Upper lobe of right lung (tissue), 1 donor: ENCODE data around the gene METTL16. TPM values are rescaled to one million over a fixed set of nuclear protein-coding genes. Genes with fewer than 3 reads are reported as not detected.

ENCODE experiments used
- ATAC-seq: fragments of 200-7000 bp; cut with Tn5 transposase; one replicate; pipeline ENCODE4 v1.9.1; 2020; ENCODE audit warnings: mild to moderate bottlenecking, moderate library complexity
- DNase-seq: peaks from one replicate; pipeline ENCODE4 v3.0.0-alpha.2; 2020
- H3K27ac ChIP-seq: fragments of 200-600 bp; one replicate; pipeline ENCODE4 v1.8.0; 2022
- H3K27me3 ChIP-seq: fragments of 200-600 bp; one replicate; pipeline ENCODE4 v1.8.0; 2022; ENCODE audit warnings: mild to moderate bottlenecking
- H3K36me3 ChIP-seq: fragments of 200-600 bp; one replicate; pipeline ENCODE4 v1.8.0; 2022
- H3K4me1 ChIP-seq: fragments of 200-600 bp; one replicate; pipeline ENCODE4 v1.8.0; 2022
- H3K4me3 ChIP-seq: fragments of 200-600 bp; one replicate; pipeline ENCODE4 v1.8.0; 2022; ENCODE audit warnings: mild to moderate bottlenecking
- H3K9me3 ChIP-seq: fragments of 200-600 bp; one replicate; pipeline ENCODE4 v1.8.0; 2022
- intact Hi-C: fragments of 100-400 bp; cut with DNase I; formaldehyde crosslinking; loops from one replicate; pipeline ENCODE4 v1.11.0; 2022
- total RNA-seq: library from RNA; stranded (reverse); fragmentation: NEBNext Ultra II Directional; extraction: Animal tissue kit (Norgen Biotek cat#: 25700); gene quantifications from one replicate; pipeline ENCODE4 v1.2.1, GENCODE V29; 2021
- TF ChIP-seq, protein P1 (sequence below): fragments of 200-600 bp; IDR thresholded peaks from one replicate; pipeline ENCODE4 v1.8.0; 2022; ENCODE audit warnings: antibody characterized with exemption
- donor health status: DM: no; HTN: yes; CAD: no; lungs with severe emphysema.

METTL16 gene
- total RNA-seq, 1 donor from 2014 or later, result 30.0 TPM

DNA sequence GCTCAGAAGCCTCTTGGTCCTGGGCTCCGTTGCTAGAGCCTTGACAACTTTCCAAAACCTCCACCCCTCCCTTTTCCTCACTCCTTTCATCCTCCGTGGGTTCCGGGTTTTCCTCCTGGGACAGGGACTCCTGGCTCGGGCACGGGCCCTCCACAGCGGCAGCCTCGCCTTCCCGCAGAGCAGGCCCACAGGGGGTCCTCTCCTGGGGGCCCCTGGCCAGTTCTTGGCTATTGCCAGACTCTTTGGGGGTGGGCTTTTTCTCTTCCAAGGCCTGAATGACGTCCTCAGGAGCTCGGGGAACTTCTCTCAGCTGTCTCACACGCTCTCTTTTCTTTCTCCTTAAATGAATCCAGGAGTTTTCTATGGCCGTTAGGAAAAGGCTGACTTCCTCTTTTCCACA is 91.5 kb downstream of the METTL16 start:
- H3K27ac ChIP-seq, result peak overlapping the region; percentile 6

GRCh38 chr17:2419486-2419885 is 92.2 kb downstream of the METTL16 start:
- TF ChIP-seq, protein P1, sequence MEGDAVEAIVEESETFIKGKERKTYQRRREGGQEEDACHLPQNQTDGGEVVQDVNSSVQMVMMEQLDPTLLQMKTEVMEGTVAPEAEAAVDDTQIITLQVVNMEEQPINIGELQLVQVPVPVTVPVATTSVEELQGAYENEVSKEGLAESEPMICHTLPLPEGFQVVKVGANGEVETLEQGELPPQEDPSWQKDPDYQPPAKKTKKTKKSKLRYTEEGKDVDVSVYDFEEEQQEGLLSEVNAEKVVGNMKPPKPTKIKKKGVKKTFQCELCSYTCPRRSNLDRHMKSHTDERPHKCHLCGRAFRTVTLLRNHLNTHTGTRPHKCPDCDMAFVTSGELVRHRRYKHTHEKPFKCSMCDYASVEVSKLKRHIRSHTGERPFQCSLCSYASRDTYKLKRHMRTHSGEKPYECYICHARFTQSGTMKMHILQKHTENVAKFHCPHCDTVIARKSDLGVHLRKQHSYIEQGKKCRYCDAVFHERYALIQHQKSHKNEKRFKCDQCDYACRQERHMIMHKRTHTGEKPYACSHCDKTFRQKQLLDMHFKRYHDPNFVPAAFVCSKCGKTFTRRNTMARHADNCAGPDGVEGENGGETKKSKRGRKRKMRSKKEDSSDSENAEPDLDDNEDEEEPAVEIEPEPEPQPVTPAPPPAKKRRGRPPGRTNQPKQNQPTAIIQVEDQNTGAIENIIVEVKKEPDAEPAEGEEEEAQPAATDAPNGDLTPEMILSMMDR, result no peak
- Histone ChIP-seq H3K36me3 (peaks cover 38% of the 10 kb centered on the region), H3K4me1 (peaks cover 18% of the 10 kb centered on the region), H3K27ac (peak overlapping the region; percentile 47), H3K4me3 (no peak overlapping the region), H3K27me3 (no peaks in the 10 kb centered on the region), H3K9me3 (no peaks in the 10 kb centered on the region)
- intact Hi-C loops, result no loop called here
- ATAC-seq (no peak), DNase-seq (peak; percentile 32)

More for the DNA sequence above, 91.5 kb downstream of the METTL16 start:
- Histone ChIP-seq H3K4me1 (peaks cover 18% of the 10 kb centered on the region), H3K36me3 (peaks cover 37% of the 10 kb centered on the region), H3K4me3 (no peak overlapping the region), H3K27me3 (no peaks in the 10 kb centered on the region), H3K9me3 (no peaks in the 10 kb centered on the region)
- intact Hi-C loops, result no loop called here
- peak; percentile 54 for DNase-seq
- no peak for ATAC-seq
- TF ChIP-seq, protein P1, result no peak

DNA sequence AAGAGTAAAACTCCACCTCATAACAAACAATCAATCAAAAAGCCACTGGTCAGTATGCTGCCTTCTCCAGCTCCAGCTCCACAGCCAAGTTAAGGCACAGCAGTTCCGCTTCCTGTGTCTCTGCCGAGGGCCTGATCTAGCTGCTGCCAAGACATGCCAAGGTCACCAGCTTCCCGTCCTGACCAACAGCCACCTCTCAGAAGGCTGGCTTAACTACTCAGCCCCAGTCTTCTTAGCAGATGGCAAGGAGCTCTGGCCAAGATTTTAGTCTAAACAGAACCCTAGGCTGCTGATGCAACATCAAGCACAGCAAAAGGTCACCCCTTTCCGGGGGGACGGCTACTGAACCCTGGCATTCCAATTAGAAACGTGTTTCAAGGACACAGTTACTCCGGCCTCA is 93.1 kb downstream of the METTL16 start:
- H3K27ac ChIP-seq, result peak overlapping the region; percentile 47
- peaks cover 47% of the 10 kb centered on the region for H3K36me3 ChIP-seq
- DNase-seq, result peak; percentile 45
- peaks cover 18% of the 10 kb centered on the region for H3K4me1 ChIP-seq
- intact Hi-C loops, result no loop called here
- TF ChIP-seq, protein P1, result no peak
- H3K27me3 ChIP-seq, result no peaks in the 10 kb centered on the region
- peak; percentile 37 for ATAC-seq
- no peak overlapping the region for H3K4me3 ChIP-seq
- H3K9me3 ChIP-seq, result no peaks in the 10 kb centered on the region

DNA sequence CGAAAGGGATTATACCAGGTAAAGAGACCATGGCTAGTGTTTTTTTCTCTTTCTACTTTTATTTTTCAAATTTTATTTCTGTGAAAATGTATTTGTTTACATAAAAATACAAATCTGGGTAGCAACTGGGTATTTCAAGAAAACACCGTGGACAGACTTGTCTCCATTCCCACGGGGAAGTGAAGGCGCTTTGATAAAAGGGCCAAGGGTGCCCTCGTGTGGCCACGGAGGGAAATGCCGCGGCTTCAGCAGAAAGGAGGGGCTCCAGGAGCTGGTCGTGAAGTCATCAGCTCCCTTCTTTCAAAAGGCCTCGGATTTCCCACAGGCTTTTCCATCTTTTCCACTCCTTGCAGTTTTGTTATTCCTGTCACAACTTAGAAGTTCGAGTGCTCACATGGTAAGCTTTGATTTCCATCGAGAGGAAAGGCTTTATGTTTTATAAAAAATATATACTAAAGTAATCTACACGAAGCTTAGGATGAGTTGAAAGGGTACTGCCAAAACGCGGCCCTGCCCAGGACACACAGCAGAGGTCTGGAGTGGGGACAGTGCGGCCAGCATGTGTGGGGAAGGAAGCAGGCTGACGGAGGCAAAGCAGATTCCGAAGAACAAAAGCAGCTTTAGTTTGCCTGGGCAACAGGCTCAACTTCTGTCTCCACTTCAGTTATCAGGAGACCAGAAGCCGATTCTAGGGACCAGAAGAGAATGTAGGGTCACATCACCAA is 95.5 kb downstream of the METTL16 start:
- TF ChIP-seq, protein P1, result peak; percentile 98
- H3K36me3 ChIP-seq, result peaks cover 40% of the 10 kb centered on the region
- no peaks in the 10 kb centered on the region for H3K9me3 ChIP-seq
- DNase-seq, result peak; percentile 91
- no peak overlapping the region for H3K27ac ChIP-seq
- H3K4me3 ChIP-seq, result no peak overlapping the region
- peaks cover 23% of the 10 kb centered on the region for H3K4me1 ChIP-seq
- peak; percentile 94 for ATAC-seq
- H3K27me3 ChIP-seq, result no peaks in the 10 kb centered on the region
- intact Hi-C loops, result no loop called here

DNA sequence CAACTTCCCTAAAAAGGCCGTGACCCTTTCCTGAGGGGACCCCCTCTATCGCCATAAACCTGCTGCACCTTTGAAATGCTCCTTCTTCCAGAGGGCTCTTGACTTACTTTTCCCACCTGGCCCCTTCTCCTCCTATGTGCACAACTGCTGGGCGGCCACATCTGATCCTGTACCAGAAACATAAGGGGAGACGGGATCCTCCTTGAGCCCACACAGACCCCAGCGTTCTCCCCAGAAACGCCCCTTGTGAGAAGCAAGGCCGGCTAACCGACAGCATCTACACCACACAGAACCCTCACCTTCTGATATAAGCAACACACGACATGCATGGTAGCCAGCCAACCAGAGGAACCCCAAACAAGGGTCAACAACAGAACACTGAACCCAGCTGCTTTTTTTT is 96.6 kb downstream of the METTL16 start:
- DNase-seq (no peak), ATAC-seq (no peak)
- TF ChIP-seq, protein P1, result no peak
- intact Hi-C loops, result loop anchor here (2.0 kb wide), 1 partner anchor 32 kb away; no protein-coding TSS in a partner anchor
- no peaks in the 10 kb centered on the region for H3K9me3 ChIP-seq
- no peak overlapping the region for H3K27ac ChIP-seq
- H3K27me3 ChIP-seq, result no peaks in the 10 kb centered on the region
- H3K36me3 ChIP-seq, result peaks cover 29% of the 10 kb centered on the region
- H3K4me3 ChIP-seq, result no peak overlapping the region
- peaks cover 23% of the 10 kb centered on the region for H3K4me1 ChIP-seq
